GM23338 (cell line): Measurements from ENCODE around the gene GRAPL.
"Not testable (repeated sequence)": the region's sequence is repeated elsewhere in the genome, so short reads cannot be mapped to it uniquely, and the experiment has no call there.

Experiments
- CREB1 ChIP-seq: fragments of 250-450 bp; sonication (Bioruptor Pico); IDR thresholded peaks from 2 replicates; pipeline ENCODE4 v1.5.0; 2020; ENCODE audit warnings: low read depth, mild to moderate bottlenecking, moderate library complexity
- CTCF ChIP-seq, 2 experiments: fragments of 200-600 bp in 1 of 2; sonication (generic) in 1 of 2; conservative IDR thresholded peaks; 2 replicates each; pipeline versions ENCODE4 v1.5.1 to v1.6.1; 2016 to 2017; ENCODE audit warnings: antibody characterized with exemption in 2 of 2, low read depth in 2 of 2, mild to moderate bottlenecking in 2 of 2, moderate library complexity in 1 of 2
- EZH2 ChIP-seq: fragments of 200-600 bp; sonication (generic); IDR thresholded peaks from one replicate; pipeline ENCODE4 v1.8.0; 2017; ENCODE audit warnings: antibody characterized with exemption, mild to moderate bottlenecking, low read depth; ENCODE audit not compliant: unreplicated experiment
- JUNB ChIP-seq: IDR thresholded peaks from one replicate; pipeline ENCODE4 v1.6.1; 2016; ENCODE audit warnings: antibody characterized with exemption; ENCODE audit not compliant: unreplicated experiment
- ZNF331 ChIP-seq: fragments of 250-450 bp; sonication (Bioruptor Pico); IDR thresholded peaks from 2 replicates; pipeline ENCODE4 v1.5.0; 2020; ENCODE audit warnings: low read depth, mild to moderate bottlenecking, moderate library complexity
- TF ChIP-seq, protein P1 (sequence below): IDR thresholded peaks from one replicate; pipeline ENCODE4 v1.6.1; 2018; ENCODE audit warnings: antibody characterized with exemption; ENCODE audit not compliant: unreplicated experiment

DNA sequence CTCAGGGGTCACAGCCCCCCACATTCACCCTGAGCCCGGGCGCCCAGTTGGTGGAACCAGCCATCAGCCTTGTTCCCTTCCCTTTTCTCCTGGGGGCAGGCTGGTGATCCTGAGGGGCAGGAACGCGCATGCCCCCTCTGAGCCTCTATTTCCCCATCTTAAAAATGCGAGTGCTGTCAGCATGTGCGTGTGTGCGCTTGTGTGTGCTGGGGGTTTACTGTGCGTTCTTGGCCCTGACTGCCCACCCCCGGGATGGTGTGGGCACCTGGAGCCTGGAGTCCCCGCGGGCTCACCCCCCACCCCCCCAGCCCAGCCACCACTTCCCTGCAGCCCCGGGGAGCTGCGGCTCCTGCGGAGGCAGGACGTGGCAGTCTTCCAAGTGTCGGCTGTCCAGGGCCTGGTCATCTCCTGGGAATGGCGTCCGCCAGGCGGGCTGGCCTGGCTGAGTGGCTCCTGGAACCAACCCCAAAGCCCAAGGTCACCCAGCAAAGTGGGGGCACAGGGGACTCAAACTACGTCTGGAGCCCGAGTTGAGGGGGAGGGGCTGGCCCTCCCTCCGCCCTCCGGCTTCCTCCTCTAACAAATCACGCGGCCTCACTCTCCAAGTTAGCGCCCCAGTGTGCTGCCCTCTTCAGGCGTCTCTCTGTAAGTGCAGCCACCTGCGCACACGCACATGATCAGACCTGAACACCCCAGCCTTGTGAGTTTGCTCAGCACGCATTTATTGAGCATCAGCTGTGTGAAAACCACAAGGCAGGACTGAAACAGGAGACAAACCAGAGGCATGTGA, 14.2 kb downstream of the GRAPL start:
- not testable (repeated sequence) for TF ChIP-seq JUNB; CTCF (conservative IDR thresholded peaks at IDR 0.05; ENCODE audit: low read depth in 2 of 2); CREB1 (CRISPR knock-in tag); ZNF331 (CRISPR knock-in tag); EZH2
- TF ChIP-seq, protein P1, sequence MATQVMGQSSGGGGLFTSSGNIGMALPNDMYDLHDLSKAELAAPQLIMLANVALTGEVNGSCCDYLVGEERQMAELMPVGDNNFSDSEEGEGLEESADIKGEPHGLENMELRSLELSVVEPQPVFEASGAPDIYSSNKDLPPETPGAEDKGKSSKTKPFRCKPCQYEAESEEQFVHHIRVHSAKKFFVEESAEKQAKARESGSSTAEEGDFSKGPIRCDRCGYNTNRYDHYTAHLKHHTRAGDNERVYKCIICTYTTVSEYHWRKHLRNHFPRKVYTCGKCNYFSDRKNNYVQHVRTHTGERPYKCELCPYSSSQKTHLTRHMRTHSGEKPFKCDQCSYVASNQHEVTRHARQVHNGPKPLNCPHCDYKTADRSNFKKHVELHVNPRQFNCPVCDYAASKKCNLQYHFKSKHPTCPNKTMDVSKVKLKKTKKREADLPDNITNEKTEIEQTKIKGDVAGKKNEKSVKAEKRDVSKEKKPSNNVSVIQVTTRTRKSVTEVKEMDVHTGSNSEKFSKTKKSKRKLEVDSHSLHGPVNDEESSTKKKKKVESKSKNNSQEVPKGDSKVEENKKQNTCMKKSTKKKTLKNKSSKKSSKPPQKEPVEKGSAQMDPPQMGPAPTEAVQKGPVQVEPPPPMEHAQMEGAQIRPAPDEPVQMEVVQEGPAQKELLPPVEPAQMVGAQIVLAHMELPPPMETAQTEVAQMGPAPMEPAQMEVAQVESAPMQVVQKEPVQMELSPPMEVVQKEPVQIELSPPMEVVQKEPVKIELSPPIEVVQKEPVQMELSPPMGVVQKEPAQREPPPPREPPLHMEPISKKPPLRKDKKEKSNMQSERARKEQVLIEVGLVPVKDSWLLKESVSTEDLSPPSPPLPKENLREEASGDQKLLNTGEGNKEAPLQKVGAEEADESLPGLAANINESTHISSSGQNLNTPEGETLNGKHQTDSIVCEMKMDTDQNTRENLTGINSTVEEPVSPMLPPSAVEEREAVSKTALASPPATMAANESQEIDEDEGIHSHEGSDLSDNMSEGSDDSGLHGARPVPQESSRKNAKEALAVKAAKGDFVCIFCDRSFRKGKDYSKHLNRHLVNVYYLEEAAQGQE, result not testable (repeated sequence)
